GM12878 (cell line): ENCODE data around the gene GAREM1.

Source experiments
- FOXK2 ChIP-seq: fragments of 450-650 bp; IDR thresholded peaks from 2 replicates; pipeline ENCODE4 v1.6.1; 2017; ENCODE audit warnings: mild to moderate bottlenecking, moderate library complexity
- POLR2A ChIP-seq: IDR thresholded peaks from 2 replicates; pipeline ENCODE4 v1.6.1; 2011; ENCODE audit warnings: low read depth, mild to moderate bottlenecking, low read length

DNA sequence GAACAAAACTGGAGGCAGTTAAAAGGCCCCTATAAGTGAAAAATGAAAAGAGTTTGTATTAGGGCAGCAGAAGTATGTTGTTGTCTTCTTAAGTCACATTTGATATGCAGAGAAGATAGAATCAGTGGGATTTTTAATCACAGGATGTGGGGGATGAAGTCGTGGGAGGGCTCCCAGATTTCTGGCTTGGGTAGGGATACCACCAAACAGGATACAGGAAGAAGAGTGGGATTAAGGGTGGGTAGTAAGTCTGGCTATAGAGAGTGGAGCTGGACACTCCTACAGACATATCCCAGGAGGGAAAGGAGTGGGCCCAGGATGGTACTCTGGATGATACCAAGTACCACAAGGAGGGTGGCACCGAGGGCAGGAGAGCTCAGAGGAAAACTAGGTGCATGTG, 99.3 kb downstream of the GAREM1 start:
- TF ChIP-seq FOXK2: no peak
- TF ChIP-seq POLR2A: no peak
